Activated T-cell treated with anti-CD3 and anti-CD28 coated beads, Interleukin-2, amount 50 U/mL, for 72 hours (primary cell): Measurements from ENCODE around the gene TMEM42. TPM values are rescaled to one million over a fixed set of nuclear protein-coding genes. Genes with fewer than 3 reads are reported as not detected.

Experiments
- ATAC-seq, 2 donors: fragments of 150-1000 bp; cut with Tn5 transposase; replicated peaks in 1 of 2; 2 replicates each; pipeline ENCODE4 v1.10.0; 2021; ENCODE audit warnings: moderate library complexity in 2 of 2, mild to moderate bottlenecking in 1 of 2
- DNase-seq, 2 donors: peaks; one replicate each; pipeline ENCODE4 v3.0.0; 2021 to 2022; ENCODE audit warnings: mixed read lengths in 1 of 2
- H3K27ac Mint-ChIP-seq: one replicate; pipeline ENCODE4 v1.8.0; 2022; ENCODE audit warnings: mild to moderate bottlenecking, moderate library complexity, mixed read lengths
- H3K27me3 Mint-ChIP-seq: one replicate; pipeline ENCODE4 v1.8.0; 2022; ENCODE audit warnings: low read depth, mixed read lengths
- H3K36me3 Mint-ChIP-seq, 2 donors: one replicate each; pipeline ENCODE4 v1.8.0; 2022; ENCODE audit warnings: mixed read lengths in 2 of 2, mild to moderate bottlenecking in 1 of 2; ENCODE audit not compliant: insufficient read depth in 2 of 2
- H3K4me1 Mint-ChIP-seq: one replicate; pipeline ENCODE4 v1.8.0; 2022; ENCODE audit warnings: low read depth, mixed read lengths
- H3K4me3 Mint-ChIP-seq, 2 donors: one replicate each; pipeline ENCODE4 v1.8.0; 2022; ENCODE audit warnings: mild to moderate bottlenecking in 2 of 2, mixed read lengths in 2 of 2, moderate library complexity in 2 of 2
- H3K9me3 Mint-ChIP-seq, 2 donors: one replicate each; pipeline ENCODE4 v1.8.0; 2022; ENCODE audit warnings: mixed read lengths in 2 of 2
- total RNA-seq, 2 donors: library from RNA; stranded (reverse); gene quantifications; one replicate each; pipeline ENCODE4 v1.2.3, GENCODE V29; 2022

Gene TMEM42
- total RNA-seq, 2 donors from 2014 or later, result 15.6 to 22.4 TPM

GRCh38 chr3:44883213-44883955 is 21.7 kb downstream of the TMEM42 start:
- no peak for ATAC-seq
- Mint-ChIP-seq H3K27me3 (peaks cover 12% of the 10 kb centered on the region), H3K36me3 (no peaks in the 10 kb centered on the region), H3K4me3 (no peak overlapping the region), H3K9me3 (no peaks in the 10 kb centered on the region), H3K4me1 (no peaks in the 10 kb centered on the region), H3K27ac (no peak overlapping the region)
- DNase-seq, result no peak

GRCh38 chr3:44883999-44884431 is 22.3 kb downstream of the TMEM42 start:
- Mint-ChIP-seq H3K27ac (no peak overlapping the region), H3K27me3 (peaks cover 12% of the 10 kb centered on the region), H3K4me3 (no peak overlapping the region), H3K36me3 (no peaks in the 10 kb centered on the region), H3K9me3 (no peaks in the 10 kb centered on the region), H3K4me1 (no peaks in the 10 kb centered on the region)
- ATAC-seq (no peak), DNase-seq (no peak)

- no peaks in the 10 kb centered on the region for H3K4me1 Mint-ChIP-seq
- H3K36me3 Mint-ChIP-seq, result no peaks in the 10 kb centered on the region
- ATAC-seq, result no peak
- peaks cover 12% of the 10 kb centered on the region for H3K27me3 Mint-ChIP-seq
- no peaks in the 10 kb centered on the region for H3K9me3 Mint-ChIP-seq
- no peak overlapping the region for H3K27ac Mint-ChIP-seq
- H3K4me3 Mint-ChIP-seq, result no peak overlapping the region
- DNase-seq, result no peak
These were observed 23.9 kb downstream of the TMEM42 start for GRCh38 chr3:44885618-44886017.

- Mint-ChIP-seq H3K27ac (no peak overlapping the region), H3K4me1 (no peaks in the 10 kb centered on the region), H3K27me3 (peaks cover 12% of the 10 kb centered on the region), H3K9me3 (no peaks in the 10 kb centered on the region), H3K36me3 (no peaks in the 10 kb centered on the region), H3K4me3 (no peak overlapping the region)
- no peak for ATAC-seq
- DNase-seq, result no peak
These were observed 24.8 kb downstream of the TMEM42 start for GRCh38 chr3:44886561-44886960.

- Mint-ChIP-seq H3K4me3 (no peak overlapping the region), H3K27me3 (peaks cover 12% of the 10 kb centered on the region), H3K27ac (no peak overlapping the region), H3K4me1 (no peaks in the 10 kb centered on the region), H3K9me3 (no peaks in the 10 kb centered on the region), H3K36me3 (no peaks in the 10 kb centered on the region)
- ATAC-seq, result no peak
- no peak for DNase-seq
These were observed 25.4 kb downstream of the TMEM42 start for GRCh38 chr3:44887101-44887500.

DNA sequence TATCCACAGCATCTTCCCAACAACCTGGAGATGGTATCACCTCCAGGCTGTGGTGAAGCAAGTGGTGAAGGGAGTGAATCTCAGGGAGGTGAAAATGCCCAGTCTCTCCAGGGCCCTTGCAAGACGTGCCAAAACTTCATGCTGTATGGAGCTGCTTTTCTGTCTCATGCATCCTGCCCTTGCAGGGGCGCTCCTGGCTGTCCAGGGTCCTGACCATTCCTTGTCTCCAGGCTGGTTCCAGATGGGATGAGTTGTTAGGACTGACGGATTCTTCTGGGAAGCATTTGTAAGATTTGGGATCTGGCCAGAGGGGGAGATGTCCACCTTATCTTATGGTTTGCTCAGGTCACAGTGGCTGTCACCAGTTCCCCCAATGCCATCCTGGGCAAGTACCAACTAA is 28.5 kb downstream of the TMEM42 start:
- ATAC-seq, result no peak
- H3K27me3 Mint-ChIP-seq, result peaks cover 12% of the 10 kb centered on the region
- H3K9me3 Mint-ChIP-seq, result no peaks in the 10 kb centered on the region
- H3K4me1 Mint-ChIP-seq, result no peaks in the 10 kb centered on the region
- H3K27ac Mint-ChIP-seq, result no peak overlapping the region
- no peak overlapping the region for H3K4me3 Mint-ChIP-seq
- DNase-seq, result no peak
- H3K36me3 Mint-ChIP-seq, result no peaks in the 10 kb centered on the region

GRCh38 chr3:44890852-44891251 is 29.1 kb downstream of the TMEM42 start:
- no peaks in the 10 kb centered on the region for H3K36me3 Mint-ChIP-seq
- DNase-seq (no peak), ATAC-seq (no peak)
- no peaks in the 10 kb centered on the region for H3K4me1 Mint-ChIP-seq
- no peaks in the 10 kb centered on the region for H3K9me3 Mint-ChIP-seq
- H3K27me3 Mint-ChIP-seq, result peaks cover 12% of the 10 kb centered on the region
- no peak overlapping the region for H3K4me3 Mint-ChIP-seq
- H3K27ac Mint-ChIP-seq, result no peak overlapping the region

GRCh38 chr3:44892689-44893088 is 31.0 kb downstream of the TMEM42 start:
- ATAC-seq (no peak), DNase-seq (no peak)
- no peaks in the 10 kb centered on the region for H3K27me3 Mint-ChIP-seq
- no peaks in the 10 kb centered on the region for H3K36me3 Mint-ChIP-seq
- H3K4me3 Mint-ChIP-seq, result no peak overlapping the region
- no peaks in the 10 kb centered on the region for H3K9me3 Mint-ChIP-seq
- no peaks in the 10 kb centered on the region for H3K4me1 Mint-ChIP-seq
- H3K27ac Mint-ChIP-seq, result no peak overlapping the region

DNA sequence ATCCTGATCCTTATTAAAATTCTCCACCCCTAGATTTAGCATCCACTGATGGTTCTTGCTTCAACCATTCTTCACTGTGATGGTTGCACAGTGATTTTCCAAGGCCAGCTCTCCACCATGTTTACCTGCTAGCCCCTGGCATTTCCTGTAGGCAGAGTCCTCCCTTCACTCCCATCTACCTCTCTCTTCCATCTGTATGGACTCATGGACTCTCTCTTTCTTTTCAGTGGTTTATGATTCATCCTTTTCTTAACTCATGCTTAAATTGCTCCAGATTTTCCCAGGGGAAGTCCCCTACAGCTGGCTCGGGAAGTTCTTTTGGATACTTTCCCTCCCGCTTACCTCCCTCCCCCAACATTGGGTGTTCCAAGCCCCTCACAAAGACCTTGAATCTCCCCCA is 31.4 kb downstream of the TMEM42 start:
- Mint-ChIP-seq H3K36me3 (no peaks in the 10 kb centered on the region), H3K9me3 (no peaks in the 10 kb centered on the region), H3K4me1 (no peaks in the 10 kb centered on the region), H3K27me3 (no peaks in the 10 kb centered on the region), H3K27ac (no peak overlapping the region), H3K4me3 (no peak overlapping the region)
- ATAC-seq (no peak), DNase-seq (no peak)

DNA sequence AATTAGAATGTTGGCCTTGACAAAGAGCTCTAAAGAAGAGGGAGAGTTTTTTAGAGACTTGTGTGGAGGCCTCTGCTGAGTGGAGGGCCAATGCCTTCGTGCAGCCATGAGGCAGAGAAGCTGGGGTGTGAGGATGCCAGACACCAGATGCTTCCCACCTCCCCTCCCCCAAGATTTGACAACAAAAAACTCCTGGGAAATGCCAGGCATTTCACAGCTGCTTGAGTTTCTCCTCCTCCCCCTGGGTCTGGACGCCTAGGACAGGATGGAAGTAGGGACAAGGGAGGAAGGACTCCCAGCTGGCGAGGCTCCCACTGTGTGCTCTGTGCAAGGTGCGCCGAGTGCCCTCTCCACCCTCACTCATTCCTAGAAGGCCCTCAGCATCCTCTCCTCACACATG is 32.8 kb downstream of the TMEM42 start:
- no peak for DNase-seq
- Mint-ChIP-seq H3K4me1 (peaks cover under 1% of the 10 kb centered on the region), H3K27ac (no peak overlapping the region), H3K27me3 (no peaks in the 10 kb centered on the region), H3K36me3 (no peaks in the 10 kb centered on the region), H3K9me3 (no peaks in the 10 kb centered on the region), H3K4me3 (no peak overlapping the region)
- ATAC-seq, result no peak

GRCh38 chr3:44896440-44896839 is 34.7 kb downstream of the TMEM42 start:
- no peaks in the 10 kb centered on the region for H3K27me3 Mint-ChIP-seq
- H3K4me1 Mint-ChIP-seq, result peaks cover 11% of the 10 kb centered on the region
- H3K27ac Mint-ChIP-seq, result no peak overlapping the region
- H3K9me3 Mint-ChIP-seq, result no peaks in the 10 kb centered on the region
- H3K36me3 Mint-ChIP-seq, result no peaks in the 10 kb centered on the region
- DNase-seq, result no peak
- ATAC-seq, result no peak
- no peak overlapping the region for H3K4me3 Mint-ChIP-seq

- Mint-ChIP-seq H3K36me3 (no peaks in the 10 kb centered on the region), H3K27me3 (no peaks in the 10 kb centered on the region), H3K4me3 (no peak overlapping the region), H3K9me3 (no peaks in the 10 kb centered on the region), H3K4me1 (peaks cover 11% of the 10 kb centered on the region), H3K27ac (no peak overlapping the region)
- ATAC-seq (peak; percentile 93 to 96), DNase-seq (peak; percentile 23 to 39)
These were observed 38.1 kb downstream of the TMEM42 start for GRCh38 chr3:44899683-44900367.

DNA sequence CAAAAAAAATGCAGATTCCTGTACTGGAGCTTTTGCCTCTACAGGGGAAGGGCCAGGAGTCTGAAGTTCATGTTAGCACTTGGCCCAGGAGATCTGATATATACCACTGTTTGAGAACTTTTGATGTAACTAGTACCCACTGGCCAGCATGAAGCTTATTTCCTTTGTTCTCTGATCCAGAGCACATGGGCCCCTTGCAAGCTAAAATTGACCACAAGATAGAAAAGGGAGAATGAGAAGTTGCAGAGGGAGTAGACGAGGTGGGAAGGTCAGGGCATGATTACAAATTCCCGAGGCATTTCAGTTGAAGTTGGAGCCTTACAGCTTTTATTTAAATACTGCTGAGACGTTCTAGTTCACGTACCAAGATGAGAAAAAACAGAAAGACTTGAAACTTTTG is 40.9 kb downstream of the TMEM42 start:
- no peak for ATAC-seq
- Mint-ChIP-seq H3K9me3 (no peaks in the 10 kb centered on the region), H3K4me1 (peaks cover 19% of the 10 kb centered on the region), H3K27me3 (peaks cover 3% of the 10 kb centered on the region), H3K4me3 (no peak overlapping the region), H3K36me3 (no peaks in the 10 kb centered on the region), H3K27ac (no peak overlapping the region)
- no peak for DNase-seq

DNA sequence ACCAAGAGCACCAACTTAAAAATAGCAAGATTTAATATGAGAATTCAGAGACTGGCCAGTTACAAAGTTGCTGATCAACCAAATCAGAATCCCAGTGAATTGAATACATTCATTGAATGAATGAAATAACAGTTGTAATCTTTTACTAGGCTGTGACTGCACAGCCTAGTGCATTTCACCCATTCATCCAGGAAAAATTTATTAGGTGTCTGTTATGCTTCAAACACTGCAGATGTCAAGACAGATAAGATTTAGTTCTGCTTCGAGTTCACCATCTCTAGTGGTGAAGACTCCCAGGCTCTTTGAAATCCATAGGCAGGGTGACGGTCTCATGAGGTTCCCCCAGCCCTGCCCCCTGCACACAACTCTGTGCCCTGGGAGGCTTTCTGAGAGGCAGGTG is 41.6 kb downstream of the TMEM42 start:
- Mint-ChIP-seq H3K27me3 (peaks cover 10% of the 10 kb centered on the region), H3K4me1 (peaks cover 19% of the 10 kb centered on the region), H3K27ac (no peak overlapping the region), H3K36me3 (no peaks in the 10 kb centered on the region), H3K4me3 (no peak overlapping the region), H3K9me3 (no peaks in the 10 kb centered on the region)
- DNase-seq (no peak), ATAC-seq (no peak)
